GM04504 (cell line): ENCODE measurements around the gene KLHL41.

Experiments
- DNase-seq: peaks from one replicate; pipeline ENCODE4 v3.0.0-alpha.2; 2012; ENCODE audit warnings: low read depth

KLHL41 gene

DNA sequence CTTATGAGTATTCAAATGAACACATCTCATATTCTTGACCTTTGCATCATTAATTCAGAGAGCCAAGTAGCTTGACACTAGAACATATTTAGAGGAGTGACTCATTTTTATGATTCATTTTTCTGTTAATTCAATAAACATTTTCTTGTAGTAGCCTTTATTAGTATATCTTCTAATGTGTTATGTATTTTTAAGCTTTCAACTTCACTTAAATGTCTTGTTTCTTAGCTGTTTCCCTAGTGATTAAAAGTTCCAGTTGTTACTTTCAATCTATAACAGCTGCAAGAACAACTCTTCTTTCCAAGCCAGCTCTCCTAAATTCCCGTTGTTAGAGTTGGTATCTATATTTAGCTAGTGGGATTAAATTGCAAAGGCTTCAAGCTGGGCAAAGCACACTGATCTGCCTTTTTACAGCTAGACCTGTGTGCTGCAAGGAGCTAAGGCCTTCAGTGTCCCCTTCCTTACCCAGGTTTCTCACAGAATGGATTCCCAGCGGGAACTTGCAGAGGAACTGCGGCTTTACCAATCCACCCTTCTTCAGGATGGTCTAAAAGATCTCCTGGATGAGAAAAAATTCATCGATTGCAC, at the start of gene KLHL41:
Gene KLHL41 (plus strand): TSS at position 405 of the 588 bp plus-strand sequence. CDS start 77 bp downstream, at position 482.
- no peak for DNase-seq

- no peak for DNase-seq
Measured at GRCh38 chr2:169461143-169461542, 48.4 kb upstream of the KLHL41 start.

- DNase-seq, result peak; percentile 35
Measured at GRCh38 chr2:169462896-169463695, 46.4 kb upstream of the KLHL41 start.

DNA sequence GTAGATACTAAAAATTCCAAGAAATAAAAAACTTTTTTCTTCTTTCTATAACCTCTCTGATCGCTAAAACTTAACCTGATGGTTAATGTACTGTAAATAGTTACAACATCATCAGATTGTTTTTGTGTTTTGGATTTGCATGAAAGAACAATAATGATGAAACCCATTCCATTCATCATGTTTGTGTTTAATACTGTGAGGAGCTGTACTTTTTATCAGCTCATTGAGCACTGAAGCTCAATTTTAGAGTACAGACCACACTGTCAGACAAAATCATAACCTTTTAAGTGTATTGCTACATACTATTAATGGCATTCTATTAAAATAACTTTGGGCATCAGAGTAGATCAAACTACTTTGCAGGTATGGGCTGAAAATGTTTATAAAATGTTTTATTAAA, 45.0 kb upstream of the KLHL41 start:
- no peak for DNase-seq

- no peak for DNase-seq
Measured at GRCh38 chr2:169464882-169465281, 44.6 kb upstream of the KLHL41 start.

- no peak for DNase-seq
Measured at GRCh38 chr2:169468841-169469240, 40.7 kb upstream of the KLHL41 start.

GRCh38 chr2:169469952-169470572, 39.4 kb upstream of the KLHL41 start:
- DNase-seq, result no peak

DNA sequence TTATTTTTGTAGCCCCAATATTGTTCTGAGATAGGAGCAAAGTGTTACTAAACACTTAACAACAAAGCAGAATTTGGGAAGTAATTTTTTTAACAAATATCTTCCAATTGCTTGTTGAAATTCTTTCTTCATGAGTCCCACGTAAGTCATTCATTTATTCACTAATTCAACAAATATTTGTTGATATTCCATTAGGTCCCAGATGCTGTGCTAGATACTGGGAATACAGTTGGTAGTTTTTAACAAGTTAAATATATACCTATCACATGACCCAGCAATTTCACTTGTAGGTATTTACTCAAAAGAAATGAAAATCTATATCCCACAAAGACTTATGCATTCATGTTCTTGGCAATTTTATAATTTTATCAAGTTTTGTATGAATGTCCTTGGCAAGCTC, 37.3 kb upstream of the KLHL41 start:
- no peak for DNase-seq

DNA sequence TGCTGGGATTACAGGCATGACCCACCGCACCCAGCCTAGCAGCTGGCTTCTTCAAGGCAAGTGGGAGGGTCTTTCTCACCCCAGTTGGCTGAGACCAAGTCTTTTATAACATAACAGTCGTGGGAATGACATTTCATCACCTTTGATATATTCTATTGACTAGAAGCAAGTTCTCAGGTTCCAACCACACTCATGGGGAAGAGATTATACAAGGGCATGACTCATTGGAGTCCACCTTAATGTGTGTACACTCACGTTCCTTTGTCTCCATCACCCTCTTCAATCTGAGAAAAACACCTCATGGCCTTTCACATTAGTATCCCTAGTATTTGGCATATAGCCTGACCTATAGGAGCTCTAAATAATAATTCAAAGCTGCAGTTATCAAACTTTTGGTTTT, 33.0 kb upstream of the KLHL41 start:
- DNase-seq, result no peak

- DNase-seq, result no peak
Measured at GRCh38 chr2:169478339-169478738, 31.2 kb upstream of the KLHL41 start.

DNA sequence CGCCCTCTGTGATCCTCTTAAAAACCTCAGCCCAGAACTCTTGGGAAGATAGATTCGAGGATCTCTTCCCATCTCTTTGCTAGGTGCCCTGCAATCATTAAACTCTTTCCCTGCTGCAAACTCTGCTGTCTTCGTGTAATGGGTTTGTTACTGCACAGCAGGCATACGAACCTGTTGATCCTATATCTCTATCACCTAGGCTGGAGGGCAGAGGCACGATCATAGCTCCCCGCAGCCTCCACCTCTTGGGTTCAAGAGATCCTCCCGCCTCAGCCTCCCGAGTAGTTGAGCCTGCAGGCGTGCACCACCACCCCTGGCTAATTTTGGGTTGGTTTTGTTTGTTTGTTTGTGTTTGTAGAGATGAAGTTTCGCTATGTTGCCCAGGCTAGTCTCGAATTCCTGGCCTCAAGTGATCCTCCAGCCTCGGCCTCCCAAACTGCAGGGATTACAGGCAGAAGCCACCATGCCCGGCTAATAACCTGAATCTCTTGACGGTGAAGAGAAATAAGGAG, 30.7 kb upstream of the KLHL41 start:
- DNase-seq, result no peak

GRCh38 chr2:169479257-169480078, 30.0 kb upstream of the KLHL41 start, which contains the start of gene BBS5:
Gene BBS5, plus strand, starts transcription at chr2:169479494. Its CDS starts 60 bp downstream, at chr2:169479554.
- peak; percentile 66 for DNase-seq

DNA sequence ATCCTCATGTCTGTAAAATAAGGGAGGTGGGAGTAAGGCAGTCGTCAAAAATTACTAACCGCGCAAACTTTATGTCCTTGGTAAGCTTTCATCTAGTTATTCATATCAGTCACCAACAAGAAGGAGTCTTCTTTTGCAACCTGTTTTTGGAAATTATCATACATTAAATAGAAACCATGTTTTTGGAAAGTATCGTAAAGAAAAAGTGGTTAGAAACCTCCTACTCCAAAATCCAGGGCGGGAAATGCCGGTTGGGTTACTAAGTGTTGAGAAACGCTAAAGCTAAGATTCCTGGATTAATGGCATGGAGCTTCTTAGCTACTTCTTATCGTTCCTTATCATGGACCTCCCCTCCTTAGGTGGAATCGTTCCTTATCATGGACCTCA, 29.4 kb upstream of the KLHL41 start:
- no peak for DNase-seq

- no peak for DNase-seq
Measured at GRCh38 chr2:169485650-169486138, 23.8 kb upstream of the KLHL41 start.

- no peak for DNase-seq
Measured at GRCh38 chr2:169486487-169486886, 23.0 kb upstream of the KLHL41 start.

- no peak for DNase-seq
Measured at GRCh38 chr2:169490834-169491233, 18.7 kb upstream of the KLHL41 start.

DNA sequence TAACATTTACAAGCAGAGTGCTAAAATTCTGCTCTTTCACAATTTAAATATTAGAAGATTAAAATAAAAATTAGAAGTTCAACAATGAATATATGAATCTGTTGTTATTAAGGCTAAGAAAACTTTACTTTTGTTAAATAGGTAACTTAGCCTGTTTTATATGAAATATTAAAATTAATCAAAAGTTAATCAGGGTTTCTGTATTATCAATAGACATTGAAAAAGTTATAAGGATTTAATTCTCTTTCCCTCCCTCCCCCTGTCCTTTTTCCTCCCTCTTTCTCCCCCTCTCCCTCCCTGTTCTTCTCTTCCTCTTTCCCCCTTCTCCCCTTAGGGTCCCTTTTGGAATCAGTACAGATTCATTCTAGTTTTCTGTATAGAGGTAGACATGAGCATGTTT, 18.1 kb upstream of the KLHL41 start:
- no peak for DNase-seq

- DNase-seq, result no peak
Measured at GRCh38 chr2:169493360-169493759, 16.1 kb upstream of the KLHL41 start.

GRCh38 chr2:169495310-169495928, 14.1 kb upstream of the KLHL41 start:
- DNase-seq, result no peak

DNA sequence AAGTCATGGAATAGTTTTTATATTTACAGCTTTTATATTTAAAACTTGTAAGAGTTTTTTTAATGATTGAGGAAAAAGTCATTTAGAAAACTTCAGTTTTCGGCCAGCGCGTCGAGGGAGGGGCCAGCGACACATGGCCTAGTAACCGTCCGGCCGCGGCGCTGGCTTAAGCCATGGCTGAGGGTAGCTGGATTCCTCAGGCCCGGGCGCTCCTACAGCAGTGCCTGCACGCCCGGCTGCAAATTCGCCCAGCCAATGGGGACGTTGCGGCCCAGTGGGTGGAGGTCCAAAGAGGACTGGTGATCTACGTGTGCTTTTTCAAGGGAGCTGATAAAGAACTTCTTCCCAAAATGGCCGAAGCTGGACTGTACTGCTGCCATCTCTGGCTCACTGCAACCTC, 4.9 kb upstream of the KLHL41 start:
- DNase-seq, result no peak

GRCh38 chr2:169507698-169508097, 1.8 kb upstream of the KLHL41 start:
- no peak for DNase-seq
